Mesendoderm (in vitro differentiated cells): ENCODE measurements around the gene SLC25A30.
"Not testable (repeated sequence)": the region's sequence is repeated elsewhere in the genome, so short reads cannot be mapped to it uniquely, and the experiment has no call there.

Source experiments
- DNase-seq: peaks from one replicate; pipeline ENCODE4 v3.0.0; 2013
- H2AK5ac ChIP-seq: 2 replicates; pipeline ENCODE4 v1.6.1; 2013; ENCODE audit warnings: low read length, inconsistent platforms
- H2BK120ac ChIP-seq: 2 replicates; pipeline ENCODE4 v1.6.1; 2013; ENCODE audit warnings: low read depth, mild to moderate bottlenecking, low read length, moderate library complexity, mixed read lengths
- H2BK15ac ChIP-seq: replicated peaks from 2 replicates; pipeline ENCODE4 v1.6.1; 2013; ENCODE audit warnings: low read depth, mild to moderate bottlenecking, moderate library complexity
- H2BK5ac ChIP-seq: 2 replicates; pipeline ENCODE4 v1.6.1; 2013; ENCODE audit warnings: low read length, inconsistent platforms
- H3K18ac ChIP-seq: 2 replicates; pipeline ENCODE4 v1.6.1; 2013; ENCODE audit warnings: mild to moderate bottlenecking, low read length, mixed read lengths
- H3K23ac ChIP-seq: one replicate; pipeline ENCODE4 v1.6.1; 2013; ENCODE audit warnings: low read length
- H3K27ac ChIP-seq: 2 replicates; pipeline ENCODE4 v1.5.1; 2013; ENCODE audit warnings: low read depth, mild to moderate bottlenecking, inconsistent platforms, low read length, moderate library complexity
- H3K27me3 ChIP-seq: 2 replicates; pipeline ENCODE4 v1.6.1; 2013; ENCODE audit warnings: low read length, control low read depth, mild to moderate bottlenecking, inconsistent platforms; ENCODE audit not compliant: insufficient read depth, poor library complexity
- H3K36me3 ChIP-seq: 2 replicates; pipeline ENCODE4 v1.6.1; 2013; ENCODE audit warnings: low read length, inconsistent platforms; ENCODE audit not compliant: control insufficient read depth, insufficient read depth
- H3K4ac ChIP-seq: one replicate; pipeline ENCODE4 v1.6.1; 2013; ENCODE audit warnings: low read depth, mild to moderate bottlenecking, low read length, moderate library complexity
- H3K4me1 ChIP-seq: 2 replicates; pipeline ENCODE4 v1.6.1; 2013; ENCODE audit warnings: low read depth, low read length, inconsistent platforms; ENCODE audit not compliant: control insufficient read depth
- H3K4me2 ChIP-seq: 2 replicates; pipeline ENCODE4 v1.6.1; 2013; ENCODE audit warnings: low read length
- H3K4me3 ChIP-seq: 2 replicates; pipeline ENCODE4 v1.5.1; 2013; ENCODE audit warnings: mild to moderate bottlenecking, low read length
- H3K56ac ChIP-seq: one replicate; pipeline ENCODE4 v1.6.1; 2013; ENCODE audit warnings: low read length
- H3K79me1 ChIP-seq: 2 replicates; pipeline ENCODE4 v1.6.1; 2013; ENCODE audit warnings: low read length, inconsistent platforms
- H3K79me2 ChIP-seq: 2 replicates; pipeline ENCODE4 v1.6.1; 2013; ENCODE audit warnings: mild to moderate bottlenecking, low read length; ENCODE audit not compliant: control insufficient read depth, insufficient read depth
- H3K9ac ChIP-seq: 2 replicates; pipeline ENCODE4 v1.6.1; 2013; ENCODE audit warnings: low read length, inconsistent platforms
- H4K5ac ChIP-seq: one replicate; pipeline ENCODE4 v1.6.1; 2013; ENCODE audit warnings: low read length
- H4K8ac ChIP-seq: one replicate; pipeline ENCODE4 v1.6.1; 2013; ENCODE audit warnings: low read depth, mild to moderate bottlenecking, control low read depth, low read length, moderate library complexity
- WGBS: extraction: QIAGEN DNeasy Blood & Tissue Kit; methylation state at CpG from one replicate; pipeline ENCODE4 v1.1.7; 2013; ENCODE audit warnings: low lambda C conversion rate, missing lambda C conversion rate; ENCODE audit not compliant: insufficient coverage; ENCODE audit errors: extremely low coverage; 5-methylcytosine and 5-hydroxymethylcytosine counted together

The SLC25A30 gene

DNA sequence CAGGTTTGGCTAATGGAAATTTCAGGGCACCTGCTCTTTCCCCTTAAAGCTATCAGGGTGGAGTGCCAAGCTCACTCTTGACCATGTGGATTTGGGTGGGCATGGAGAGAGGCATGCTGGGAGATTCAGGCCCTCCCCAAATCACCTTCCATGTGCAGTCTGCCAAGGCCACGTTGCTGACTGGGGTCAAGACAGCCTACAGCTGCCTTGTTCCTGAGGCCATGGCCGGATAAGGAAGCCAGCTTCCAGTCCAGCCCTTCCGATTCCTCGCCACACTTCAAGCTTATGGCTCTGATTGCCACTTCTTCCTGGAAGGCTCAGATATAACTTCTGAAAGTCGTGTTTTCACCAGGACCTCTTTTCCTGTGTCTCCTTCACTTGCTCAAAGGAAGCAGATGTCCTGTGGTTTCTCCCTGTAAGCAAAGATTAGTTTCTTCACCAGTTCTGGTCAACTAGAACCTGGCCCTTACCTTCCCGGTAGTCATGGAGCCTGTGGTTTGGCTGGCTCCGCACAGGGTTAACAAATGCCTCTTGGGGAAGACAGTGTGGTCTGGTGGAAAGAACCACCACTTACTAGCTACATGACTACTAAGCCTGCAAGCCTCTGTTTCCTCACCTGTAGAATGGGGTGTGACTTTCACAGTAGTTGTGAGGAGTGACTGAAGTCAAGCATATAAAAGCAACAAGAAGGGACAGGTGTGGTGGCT, 61.1 kb downstream of the SLC25A30 start:
- no CpG with 5 or more reads among the region's 7 CpGs for WGBS
- H3K56ac ChIP-seq: no peak overlapping the region
- no peak overlapping the region for H2AK5ac ChIP-seq
- H3K36me3 ChIP-seq: no peaks in the 10 kb centered on the region
- no peaks in the 10 kb centered on the region for H3K79me2 ChIP-seq
- H3K27me3 ChIP-seq: no peaks in the 10 kb centered on the region
- H3K4me1 ChIP-seq: no peaks in the 10 kb centered on the region
- no peak overlapping the region for H2BK120ac ChIP-seq
- no peak for DNase-seq
- no peak overlapping the region for H3K18ac ChIP-seq
- H3K4me2 ChIP-seq: no peak overlapping the region
- H3K9ac ChIP-seq: no peak overlapping the region
- H2BK15ac ChIP-seq: no peak overlapping the region
- no peak overlapping the region for H3K4ac ChIP-seq
- no peak overlapping the region for H3K23ac ChIP-seq
- no peak overlapping the region for H4K5ac ChIP-seq
- no peak overlapping the region for H2BK5ac ChIP-seq
- H4K8ac ChIP-seq: no peak overlapping the region
- no peak overlapping the region for H3K27ac ChIP-seq
- H3K4me3 ChIP-seq: no peak overlapping the region
- H3K79me1 ChIP-seq: no peaks in the 10 kb centered on the region

DNA sequence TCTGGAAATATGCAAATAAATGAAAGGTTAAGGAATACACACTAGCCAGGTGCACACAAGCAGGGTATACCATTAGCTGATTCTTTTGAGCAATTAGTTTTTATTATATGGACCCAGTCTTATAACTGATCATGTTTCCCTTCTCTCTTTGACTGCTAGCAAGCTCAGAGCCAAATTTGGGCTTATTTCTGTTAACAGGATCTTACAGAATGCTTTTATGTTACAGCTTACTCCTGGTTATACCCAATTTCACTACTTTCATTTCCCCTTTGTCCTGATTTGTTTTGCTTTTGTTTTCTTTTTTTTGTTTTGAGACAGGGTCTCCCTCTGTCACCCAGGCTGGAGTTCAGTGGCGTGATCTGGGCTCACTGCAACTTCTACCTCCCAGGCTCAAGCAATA, 64.3 kb downstream of the SLC25A30 start:
- no CpG with 5 or more reads among the region's 1 CpG for WGBS
- no peak overlapping the region for H3K4me2 ChIP-seq
- H3K27me3 ChIP-seq: no peaks in the 10 kb centered on the region
- H3K4ac ChIP-seq: no peak overlapping the region
- H3K27ac ChIP-seq: no peak overlapping the region
- no peak overlapping the region for H3K56ac ChIP-seq
- peaks cover 2% of the 10 kb centered on the region for H3K36me3 ChIP-seq
- H3K79me2 ChIP-seq: no peaks in the 10 kb centered on the region
- H3K18ac ChIP-seq: no peak overlapping the region
- H3K4me3 ChIP-seq: no peak overlapping the region
- no peak overlapping the region for H4K8ac ChIP-seq
- no peak overlapping the region for H2BK5ac ChIP-seq
- H3K9ac ChIP-seq: no peak overlapping the region
- no peak overlapping the region for H2BK15ac ChIP-seq
- no peak overlapping the region for H3K23ac ChIP-seq
- DNase-seq: no peak
- no peak overlapping the region for H4K5ac ChIP-seq
- H2BK120ac ChIP-seq: no peak overlapping the region
- H2AK5ac ChIP-seq: no peak overlapping the region
- H3K79me1 ChIP-seq: no peaks in the 10 kb centered on the region
- H3K4me1 ChIP-seq: no peaks in the 10 kb centered on the region

DNA sequence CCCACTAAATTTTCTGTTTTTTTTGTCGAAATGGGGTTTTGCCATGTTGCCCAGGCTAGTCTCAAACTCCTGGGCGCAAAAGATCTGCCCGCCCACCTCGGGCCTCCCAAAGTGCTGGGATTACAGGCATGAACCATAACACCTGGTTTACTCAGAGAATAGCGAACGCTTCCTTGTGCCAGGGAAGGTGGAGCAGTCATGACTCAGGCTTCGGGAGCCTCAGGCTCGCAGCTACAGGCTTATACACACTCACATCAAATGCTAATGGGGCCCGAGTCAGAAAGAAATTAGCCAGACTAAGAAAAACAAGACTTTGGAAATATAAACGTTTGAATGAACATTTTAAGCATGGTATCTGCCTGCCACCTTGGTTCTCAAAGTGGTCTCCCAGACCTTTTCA, 66.1 kb downstream of the SLC25A30 start:
- Histone ChIP-seq H3K4me1 (no peaks in the 10 kb centered on the region), H2BK120ac (no peak overlapping the region), H3K36me3 (peaks cover 2% of the 10 kb centered on the region), H3K27me3 (no peaks in the 10 kb centered on the region), H3K4ac (no peak overlapping the region), H3K27ac (no peak overlapping the region), H4K8ac (no peak overlapping the region), H3K4me3 (no peak overlapping the region), H3K79me1 (no peaks in the 10 kb centered on the region), H3K56ac (no peak overlapping the region), H3K18ac (no peak overlapping the region), H4K5ac (no peak overlapping the region), H3K4me2 (no peak overlapping the region), H3K23ac (no peak overlapping the region), H2BK5ac (no peak overlapping the region), H3K9ac (no peak overlapping the region), H2BK15ac (no peak overlapping the region), H2AK5ac (no peak overlapping the region), H3K79me2 (no peaks in the 10 kb centered on the region)
- WGBS: no CpG with 5 or more reads among the region's 10 CpGs
- DNase-seq: no peak

DNA sequence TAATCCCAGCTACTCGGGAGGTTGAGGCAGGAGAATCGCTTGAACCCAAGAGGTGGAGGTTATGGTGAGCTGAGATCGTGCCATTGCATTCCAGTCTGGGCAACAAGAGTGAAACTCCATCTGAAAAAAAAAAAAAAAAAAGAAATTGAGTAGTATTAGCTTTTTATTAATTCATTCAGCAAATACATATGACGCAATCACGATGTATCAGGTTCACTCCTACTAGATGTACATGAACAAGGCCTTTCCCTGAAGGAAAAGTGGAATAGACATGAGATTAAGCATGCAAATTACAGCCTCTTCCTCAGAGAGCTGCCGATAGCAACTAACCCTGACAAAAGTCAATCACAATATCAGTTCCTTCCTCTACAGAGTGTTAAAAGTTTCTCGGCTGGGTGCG, 68.0 kb downstream of the SLC25A30 start:
- peaks cover 2% of the 10 kb centered on the region for H3K36me3 ChIP-seq
- no peaks in the 10 kb centered on the region for H3K4me1 ChIP-seq

DNA sequence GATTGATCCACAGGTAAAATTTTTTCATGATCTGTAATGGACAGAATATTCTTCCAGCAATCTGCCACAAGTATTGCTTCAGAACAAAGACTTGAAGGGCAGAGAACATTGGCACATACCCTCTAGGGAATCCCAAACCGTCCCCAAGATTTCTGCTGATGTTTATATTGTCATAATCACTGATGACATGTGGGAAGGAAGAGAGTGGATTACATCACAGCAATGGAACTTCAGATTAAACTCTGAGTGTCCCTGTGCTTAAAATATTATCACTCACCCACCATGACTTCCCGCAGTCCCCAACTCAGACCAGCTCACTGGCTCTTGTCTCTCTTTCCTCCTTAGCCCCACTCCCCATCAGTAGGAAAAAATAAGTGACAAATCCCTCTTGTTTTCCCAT, 68.7 kb downstream of the SLC25A30 start:
- H2BK15ac ChIP-seq: no peak overlapping the region

More for the DNA sequence above, 68.0 kb downstream of the SLC25A30 start:
- Histone ChIP-seq H2BK15ac (no peak overlapping the region), H4K8ac (no peak overlapping the region), H3K27me3 (no peaks in the 10 kb centered on the region), H2AK5ac (no peak overlapping the region), H3K79me1 (no peaks in the 10 kb centered on the region), H2BK5ac (no peak overlapping the region), H3K4me3 (no peak overlapping the region), H3K4me2 (no peak overlapping the region), H3K4ac (no peak overlapping the region), H3K9ac (no peak overlapping the region), H4K5ac (no peak overlapping the region), H3K18ac (no peak overlapping the region), H3K56ac (no peak overlapping the region), H3K23ac (no peak overlapping the region), H3K79me2 (no peaks in the 10 kb centered on the region), H3K27ac (no peak overlapping the region), H2BK120ac (no peak overlapping the region)
- no CpG with 5 or more reads among the region's 8 CpGs for WGBS
- DNase-seq: no peak

DNA sequence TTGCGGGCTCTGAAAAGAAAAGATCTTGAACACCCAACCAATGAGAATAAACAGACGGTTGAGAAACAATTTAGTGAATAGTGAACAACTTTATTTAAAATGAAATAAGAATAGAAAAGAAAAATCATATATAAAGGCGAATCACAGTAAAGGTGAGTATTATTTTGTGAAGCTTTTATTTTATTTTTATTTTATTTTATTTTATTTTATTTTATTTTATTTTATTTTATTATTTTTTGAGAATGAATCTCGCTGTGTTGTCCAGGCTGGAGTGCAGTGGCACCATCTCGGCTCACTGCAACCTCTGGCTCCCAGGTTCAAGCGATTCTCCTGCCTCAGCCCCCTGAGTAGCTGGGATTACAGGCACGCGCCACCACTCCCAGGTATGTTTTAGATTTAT, 74.1 kb downstream of the SLC25A30 start:
- not testable (repeated sequence) for H3K23ac ChIP-seq, H3K4me2 ChIP-seq, H3K36me3 ChIP-seq, H4K8ac ChIP-seq, H3K27me3 ChIP-seq, H2AK5ac ChIP-seq, H3K4me1 ChIP-seq, H2BK5ac ChIP-seq, H3K18ac ChIP-seq, H2BK120ac ChIP-seq, H3K79me1 ChIP-seq, H3K4me3 ChIP-seq, H3K27ac ChIP-seq, H2BK15ac ChIP-seq, H3K9ac ChIP-seq, DNase-seq, H3K56ac ChIP-seq, H3K4ac ChIP-seq, H4K5ac ChIP-seq
- no CpG with 5 or more reads among the region's 8 CpGs for WGBS
- H3K79me2 ChIP-seq: peaks cover 22% of the 10 kb centered on the region

More for the DNA sequence above, 68.7 kb downstream of the SLC25A30 start:
- H3K79me1 ChIP-seq: no peaks in the 10 kb centered on the region
- H2BK5ac ChIP-seq: no peak overlapping the region
- H3K9ac ChIP-seq: no peak overlapping the region
- no peak overlapping the region for H2BK120ac ChIP-seq
- peaks cover 2% of the 10 kb centered on the region for H3K36me3 ChIP-seq
- H3K56ac ChIP-seq: no peak overlapping the region
- no peak overlapping the region for H3K4me3 ChIP-seq
- H3K27ac ChIP-seq: no peak overlapping the region
- H3K4me2 ChIP-seq: no peak overlapping the region
- H4K5ac ChIP-seq: no peak overlapping the region
- no peak overlapping the region for H3K18ac ChIP-seq
- H3K23ac ChIP-seq: no peak overlapping the region
- H3K79me2 ChIP-seq: no peaks in the 10 kb centered on the region
- H3K27me3 ChIP-seq: no peaks in the 10 kb centered on the region
- H3K4ac ChIP-seq: no peak overlapping the region
- no peak overlapping the region for H2AK5ac ChIP-seq
- H4K8ac ChIP-seq: no peak overlapping the region
- no peak for DNase-seq
- WGBS: no CpG with 5 or more reads among the region's 2 CpGs
- H3K4me1 ChIP-seq: no peaks in the 10 kb centered on the region
